GM19043 (cell line): ENCODE measurements around the gene AGAP3.

Experiments used
- ATAC-seq: cut with Tn5 transposase; IDR thresholded peaks from one replicate; pipeline ENCODE4 v1.9.1; 2021; ENCODE audit warnings: low read depth; ENCODE audit not compliant: unreplicated experiment

The AGAP3 gene

GRCh38 chr7:151133986-151134742 is 47.9 kb downstream of the AGAP3 start:
- ATAC-seq = no peak

- no peak for ATAC-seq
Measured at GRCh38 chr7:151134743-151135524, 48.7 kb downstream of the AGAP3 start.

GRCh38 chr7:151135525-151135845 is 49.2 kb downstream of the AGAP3 start:
- ATAC-seq = no peak

GRCh38 chr7:151135866-151136843 is 49.9 kb downstream of the AGAP3 start:
- no peak for ATAC-seq

- ATAC-seq = no peak
Measured at GRCh38 chr7:151137076-151137675, 50.9 kb downstream of the AGAP3 start.

GRCh38 chr7:151137791-151138152 is 51.5 kb downstream of the AGAP3 start:
- no peak for ATAC-seq

GRCh38 chr7:151138153-151138851 is 52.0 kb downstream of the AGAP3 start:
- ATAC-seq = no peak

- ATAC-seq = no peak
Measured at GRCh38 chr7:151139071-151139790, 53.0 kb downstream of the AGAP3 start.

GRCh38 chr7:151139791-151140190 is 53.5 kb downstream of the AGAP3 start:
- no peak for ATAC-seq

- ATAC-seq = no peak
Measured at GRCh38 chr7:151140826-151141225, 54.6 kb downstream of the AGAP3 start.

- ATAC-seq = no peak
Measured at GRCh38 chr7:151141311-151141854, 55.1 kb downstream of the AGAP3 start.

GRCh38 chr7:151141855-151142685 is 55.8 kb downstream of the AGAP3 start:
- no peak for ATAC-seq

- no peak for ATAC-seq
Measured at GRCh38 chr7:151142686-151143040, 56.4 kb downstream of the AGAP3 start.

GRCh38 chr7:151143261-151144015 is 57.2 kb downstream of the AGAP3 start:
- no peak for ATAC-seq

GRCh38 chr7:151144387-151144786 is 58.1 kb downstream of the AGAP3 start:
- ATAC-seq = no peak

GRCh38 chr7:151146761-151147160 is 60.5 kb downstream of the AGAP3 start:
- no peak for ATAC-seq
